Amniotic epithelial cell (primary cell): Measurements from ENCODE around the gene RPS15.
A peak's percentile ranks its signal among the peaks of the same experiment; 100 is the strongest.
"Not testable (repeated sequence)": the region's sequence is repeated elsewhere in the genome, so short reads cannot be mapped to it uniquely, and the experiment has no call there.

Experiments
- DNase-seq: peaks from one replicate; pipeline ENCODE4 v3.0.0-alpha.2; 2010; ENCODE audit warnings: low read depth

Gene RPS15

GRCh38 chr19:1402411-1403070 lies 35.7 kb upstream of the RPS15 start:
- DNase-seq, result no peak

- peak; percentile 94 for DNase-seq
Measured at GRCh38 chr19:1406774-1407527, 31.2 kb upstream of the RPS15 start.

GRCh38 chr19:1407528-1408299 lies 30.5 kb upstream of the RPS15 start, which contains the start of gene DAZAP1:
DAZAP1 (plus strand) TSS chr19:1407586; CDS start chr19:1407774, 188 bp downstream.
- no peak for DNase-seq

GRCh38 chr19:1408300-1409203 lies 29.6 kb upstream of the RPS15 start:
- peak; percentile 52 for DNase-seq

GRCh38 chr19:1409204-1410005 lies 28.8 kb upstream of the RPS15 start:
- no peak for DNase-seq

GRCh38 chr19:1410136-1410786 lies 27.9 kb upstream of the RPS15 start:
- DNase-seq, result peak; percentile 49

- DNase-seq, result no peak
Measured at GRCh38 chr19:1410789-1411188, 27.4 kb upstream of the RPS15 start.

GRCh38 chr19:1411255-1412191 lies 26.7 kb upstream of the RPS15 start:
- DNase-seq, result no peak

GRCh38 chr19:1412323-1412923 lies 25.8 kb upstream of the RPS15 start:
- no peak for DNase-seq

GRCh38 chr19:1412995-1413800 lies 25.0 kb upstream of the RPS15 start:
- no peak for DNase-seq

- peak; percentile 53 for DNase-seq
Measured at GRCh38 chr19:1416014-1416841, 22.0 kb upstream of the RPS15 start.

GRCh38 chr19:1417145-1417544 lies 21.1 kb upstream of the RPS15 start:
- peak; percentile 94 for DNase-seq

GRCh38 chr19:1417681-1418495 lies 20.3 kb upstream of the RPS15 start:
- DNase-seq, result peak; percentile 64

- no peak for DNase-seq
Measured at GRCh38 chr19:1418496-1418775, 19.8 kb upstream of the RPS15 start.

GRCh38 chr19:1418951-1419738 lies 19.1 kb upstream of the RPS15 start:
- no peak for DNase-seq

GRCh38 chr19:1420085-1420484 lies 18.1 kb upstream of the RPS15 start:
- DNase-seq, result not testable (repeated sequence)
